Measurements from ENCODE around the gene FBN2. TPM values are rescaled to one million over a fixed set of nuclear protein-coding genes. Genes with fewer than 3 reads are reported as not detected.
"Not testable (repeated sequence)": the region's sequence is repeated elsewhere in the genome, so short reads cannot be mapped to it uniquely, and the experiment has no call there.

The FBN2 gene
- total and polyA plus RNA-seq, 2 experiments from 2014 or later, result 15.2 to 63.2 TPM

DNA sequence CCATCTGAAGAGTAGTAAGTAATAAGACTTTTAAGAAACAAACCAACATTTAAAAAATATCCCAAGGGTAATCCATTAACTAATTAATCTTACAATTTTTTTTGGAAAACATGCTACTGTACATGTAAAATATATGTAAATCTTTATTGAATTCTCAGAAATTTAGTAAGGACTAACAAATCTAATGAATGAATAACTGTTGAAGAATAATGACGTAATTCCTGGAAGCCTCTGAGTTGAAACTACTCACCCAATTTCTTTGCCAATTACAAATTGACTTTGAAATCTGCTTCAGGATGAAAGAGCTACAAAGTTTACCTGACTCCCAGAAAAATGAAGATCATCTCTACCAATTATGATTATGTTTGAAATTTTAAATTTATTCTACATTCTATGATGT, 21.1 kb downstream of the FBN2 start:
- Histone ChIP-seq H3K36me3 (ENCODE audit: low read depth) (0 out of 2 replicates have a peak, but pooled peaks cover 8% of the 10 kb centered on the region), H3K9me2 (ENCODE audit: insufficient read depth) (no peaks in the 10 kb centered on the region), H3K4me1 (ENCODE audit: insufficient read depth) (no peaks in the 10 kb centered on the region), H3K4me3 (no peak overlapping the region), H3K9ac (no peak overlapping the region), H3K4me2 (ENCODE audit: unreplicated experiment) (no peak overlapping the region), H3K27ac (no peak overlapping the region), H3K79me2 (ENCODE audit: insufficient read depth) (no peaks in the 10 kb centered on the region), H2AFZ (no peak overlapping the region), H3K27me3 (replicated peaks; ENCODE audit: insufficient read depth) (no peaks in the 10 kb centered on the region), H4K20me1 (ENCODE audit: insufficient read depth) (no peaks in the 10 kb centered on the region), H3K9me3 (ENCODE audit: low read depth) (no peaks in the 10 kb centered on the region), H3F3A (ENCODE audit: insufficient read depth) (no peaks in the 10 kb centered on the region)
- WGBS, 2 experiments (ENCODE audit: low coverage in 1 of 2, low lambda C conversion rate in 2 of 2, missing lambda C conversion rate in 2 of 2), result 32 to 38% methylated on average over 1 of the region's 1 CpG
- in situ Hi-C loops (cut with MboI), result no loop called here
- DNase-seq, result peak; percentile 11
- no peak for TF ChIP-seq EZH2 (IDR thresholded peaks at IDR 0.05; ENCODE audit: insufficient read depth, poor library complexity, severe bottlenecking)
- TF ChIP-seq EZH2phosphoT487 (IDR thresholded peaks at IDR 0.05; ENCODE audit: insufficient read depth, low read depth), result no peak

DNA sequence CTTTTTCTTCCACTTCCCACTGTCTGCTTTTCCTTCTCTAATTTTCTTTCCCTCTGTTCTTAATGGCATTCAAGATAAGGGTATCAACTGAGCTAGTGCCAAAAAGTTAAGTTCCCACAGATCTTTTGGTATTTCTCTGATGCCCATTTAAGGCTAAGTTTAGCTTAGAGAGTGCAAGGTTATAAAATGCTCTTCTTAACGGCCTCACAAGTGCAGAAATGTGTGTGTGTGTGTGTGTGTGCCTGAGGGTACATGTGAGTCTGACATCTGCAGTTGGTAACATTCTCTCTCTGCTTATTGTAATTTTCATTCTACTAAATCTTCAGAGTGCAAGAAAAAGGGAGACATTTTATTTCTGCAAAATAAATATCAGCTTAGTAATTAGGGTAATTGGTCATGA, 24.2 kb downstream of the FBN2 start:
- H3K4me2 ChIP-seq (ENCODE audit: unreplicated experiment), result no peak overlapping the region
- H3K79me2 ChIP-seq (ENCODE audit: insufficient read depth), result no peaks in the 10 kb centered on the region
- in situ Hi-C loops (cut with MboI), result no loop called here
- 4 to 15% methylated on average over 1 of the region's 1 CpG for WGBS, 2 experiments (ENCODE audit: low coverage in 1 of 2, low lambda C conversion rate in 2 of 2, missing lambda C conversion rate in 2 of 2)
- H3K4me1 ChIP-seq (ENCODE audit: insufficient read depth), result no peaks in the 10 kb centered on the region
- H4K20me1 ChIP-seq (ENCODE audit: insufficient read depth), result no peaks in the 10 kb centered on the region
- no peak overlapping the region for H2AFZ ChIP-seq
- H3K9me2 ChIP-seq (ENCODE audit: insufficient read depth), result no peaks in the 10 kb centered on the region
- no peak for DNase-seq
- H3K9ac ChIP-seq, result no peak overlapping the region
- H3K9me3 ChIP-seq (ENCODE audit: low read depth), result no peaks in the 10 kb centered on the region
- H3K27ac ChIP-seq, result no peak overlapping the region
- no peak overlapping the region for H3K4me3 ChIP-seq
- 0 out of 2 replicates have a peak, but pooled peaks cover 8% of the 10 kb centered on the region for H3K36me3 ChIP-seq (ENCODE audit: low read depth)
- H3F3A ChIP-seq (ENCODE audit: insufficient read depth), result no peaks in the 10 kb centered on the region
- TF ChIP-seq EZH2phosphoT487 (IDR thresholded peaks at IDR 0.05; ENCODE audit: insufficient read depth, low read depth) (no peak), EZH2 (IDR thresholded peaks at IDR 0.05; ENCODE audit: insufficient read depth, poor library complexity, severe bottlenecking) (no peak)
- no peaks in the 10 kb centered on the region for H3K27me3 ChIP-seq (replicated peaks; ENCODE audit: insufficient read depth)

DNA sequence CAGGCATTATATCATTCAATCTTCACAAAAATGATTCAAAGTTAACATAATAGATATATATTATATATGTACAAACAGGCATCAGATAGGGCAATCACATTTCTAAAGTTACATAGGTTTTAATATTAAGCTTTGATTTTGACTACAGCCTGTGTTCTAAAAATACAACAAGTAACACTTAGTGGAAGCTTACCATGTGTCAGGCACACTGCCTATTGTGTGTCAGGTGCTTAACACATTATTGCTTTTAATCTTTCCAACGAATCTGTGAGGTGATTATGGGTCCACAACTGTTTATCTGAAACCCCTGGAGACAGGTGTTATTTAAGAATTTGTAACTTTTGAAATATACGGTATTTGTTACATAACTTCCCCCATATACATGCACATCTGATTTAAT, 25.2 kb downstream of the FBN2 start:
- no peaks in the 10 kb centered on the region for H3K9me3 ChIP-seq (ENCODE audit: low read depth)
- no peak overlapping the region for H3K4me2 ChIP-seq (ENCODE audit: unreplicated experiment)
- DNase-seq, result no peak
- no peaks in the 10 kb centered on the region for H3K79me2 ChIP-seq (ENCODE audit: insufficient read depth)
- 40 to 50% methylated on average over 2 of the region's 2 CpGs for WGBS, 2 experiments (ENCODE audit: low coverage in 1 of 2, low lambda C conversion rate in 2 of 2, missing lambda C conversion rate in 2 of 2)
- no peaks in the 10 kb centered on the region for H3K9me2 ChIP-seq (ENCODE audit: insufficient read depth)
- no peaks in the 10 kb centered on the region for H3K4me1 ChIP-seq (ENCODE audit: insufficient read depth)
- H4K20me1 ChIP-seq (ENCODE audit: insufficient read depth), result no peaks in the 10 kb centered on the region
- H3K9ac ChIP-seq, result no peak overlapping the region
- no peak overlapping the region for H3K27ac ChIP-seq
- in situ Hi-C loops (cut with MboI), result no loop called here
- H2AFZ ChIP-seq, result no peak overlapping the region
- H3F3A ChIP-seq (ENCODE audit: insufficient read depth), result no peaks in the 10 kb centered on the region
- TF ChIP-seq EZH2 (IDR thresholded peaks at IDR 0.05; ENCODE audit: insufficient read depth, poor library complexity, severe bottlenecking) (no peak), EZH2phosphoT487 (IDR thresholded peaks at IDR 0.05; ENCODE audit: insufficient read depth, low read depth) (no peak)
- no peak overlapping the region for H3K4me3 ChIP-seq
- H3K36me3 ChIP-seq (ENCODE audit: low read depth), result 0 out of 2 replicates have a peak, but pooled peaks cover 8% of the 10 kb centered on the region
- no peaks in the 10 kb centered on the region for H3K27me3 ChIP-seq (replicated peaks; ENCODE audit: insufficient read depth)

GRCh38 chr5:128506643-128507042, 31.4 kb downstream of the FBN2 start:
- Histone ChIP-seq H3K4me3 (no peak overlapping the region), H3K27me3 (replicated peaks; ENCODE audit: insufficient read depth) (no peaks in the 10 kb centered on the region), H3K9ac (no peak overlapping the region), H3K9me3 (ENCODE audit: low read depth) (no peaks in the 10 kb centered on the region), H2AFZ (no peak overlapping the region), H3K27ac (no peak overlapping the region), H3K4me1 (ENCODE audit: insufficient read depth) (no peaks in the 10 kb centered on the region), H4K20me1 (ENCODE audit: insufficient read depth) (no peaks in the 10 kb centered on the region), H3F3A (ENCODE audit: insufficient read depth) (no peaks in the 10 kb centered on the region), H3K4me2 (ENCODE audit: unreplicated experiment) (no peak overlapping the region), H3K79me2 (ENCODE audit: insufficient read depth) (no peaks in the 10 kb centered on the region), H3K36me3 (ENCODE audit: low read depth) (no peaks in the 10 kb centered on the region), H3K9me2 (ENCODE audit: insufficient read depth) (no peaks in the 10 kb centered on the region)
- in situ Hi-C loops (cut with MboI), result no loop called here
- DNase-seq, result no peak
- 50 to 54% methylated on average over 2 of the region's 2 CpGs for WGBS, 2 experiments (ENCODE audit: low coverage in 1 of 2, low lambda C conversion rate in 2 of 2, missing lambda C conversion rate in 2 of 2)
- no peak for TF ChIP-seq EZH2phosphoT487 (IDR thresholded peaks at IDR 0.05; ENCODE audit: insufficient read depth, low read depth)
- TF ChIP-seq EZH2 (IDR thresholded peaks at IDR 0.05; ENCODE audit: insufficient read depth, poor library complexity, severe bottlenecking), result no peak

DNA sequence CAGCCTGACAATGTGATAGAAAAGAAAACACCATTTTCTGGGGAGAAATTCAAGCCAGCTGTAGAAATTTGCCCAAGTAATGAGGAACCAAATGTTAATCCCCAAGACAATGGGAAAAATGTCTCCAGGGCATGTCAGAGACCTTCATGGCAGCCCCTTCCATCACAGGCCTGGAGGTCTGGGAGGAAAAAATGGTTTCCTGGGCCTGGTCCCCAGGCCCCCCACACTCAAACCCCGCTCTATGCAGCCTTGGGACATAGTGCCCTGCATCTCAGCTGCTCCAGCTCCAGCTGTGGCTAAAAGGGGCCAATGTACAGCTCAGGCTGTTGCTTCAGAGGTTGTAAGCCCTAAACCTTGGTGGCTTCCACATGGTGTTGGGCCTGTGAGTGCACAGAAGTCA, 34.3 kb downstream of the FBN2 start:
- H3K9me3 ChIP-seq (ENCODE audit: low read depth); H3F3A ChIP-seq (ENCODE audit: insufficient read depth); H3K4me2 ChIP-seq (ENCODE audit: unreplicated experiment); H3K36me3 ChIP-seq (ENCODE audit: low read depth); H3K4me1 ChIP-seq (ENCODE audit: insufficient read depth); H3K27ac ChIP-seq; H3K4me3 ChIP-seq; H2AFZ ChIP-seq; H4K20me1 ChIP-seq (ENCODE audit: insufficient read depth); H3K9me2 ChIP-seq (ENCODE audit: insufficient read depth); H3K79me2 ChIP-seq (ENCODE audit: insufficient read depth); H3K9ac ChIP-seq; in situ Hi-C loops (cut with MboI); H3K27me3 ChIP-seq (replicated peaks; ENCODE audit: insufficient read depth); DNase-seq: not testable (repeated sequence)
- 38 to 53% methylated on average over 1 of the region's 1 CpG for WGBS, 2 experiments (ENCODE audit: low coverage in 1 of 2, low lambda C conversion rate in 2 of 2, missing lambda C conversion rate in 2 of 2)
